Lower leg skin (tissue), 4 donors: Measurements from ENCODE around the gene PALLD. TPM values are rescaled to one million over a fixed set of nuclear protein-coding genes. Genes with fewer than 3 reads are reported as not detected.

Experiments
- DNase-seq, 2 donors: peaks; one replicate each; pipeline ENCODE4 v3.0.0-alpha.2; 2019; ENCODE audit warnings: low spot score in 2 of 2
- H3K4me3 ChIP-seq: fragments of 200-600 bp; sonication (generic); 2 replicates; pipeline ENCODE4 v1.5.1; 2017; ENCODE audit warnings: mild to moderate bottlenecking, low read depth; ENCODE audit not compliant: poor library complexity, severe bottlenecking
- POLR2A ChIP-seq, 2 donors: fragments of 450-650 bp; IDR thresholded peaks; one replicate each; pipeline ENCODE4 v1.6.1; 2016 to 2017; ENCODE audit warnings: antibody characterized with exemption in 2 of 2, mild to moderate bottlenecking in 1 of 2, moderate library complexity in 1 of 2
- WGBS, 2 donors: methylation state at CpG; one replicate each; pipeline ENCODE4 v1.1.5; 2018; 5-methylcytosine and 5-hydroxymethylcytosine counted together
- intact Hi-C: fragments of 100-400 bp; cut with DNase I; formaldehyde crosslinking; loops from one replicate; pipeline ENCODE4 v1.15.0; 2023; ENCODE audit warnings: low total_unique reads
- total RNA-seq, 4 donors: library from RNA; depleted of rRNA; stranded (reverse); fragments of >200 nt; gene quantifications; one replicate each; pipeline ENCODE4 v1.1.0, GENCODE V29; 2016
- TF ChIP-seq, protein P1 (sequence below), 3 donors: fragments of 450-650 bp; IDR thresholded peaks; one replicate each; pipeline ENCODE4 v1.5.1; 2016; ENCODE audit warnings: antibody characterized with exemption in 3 of 3, mild to moderate bottlenecking in 3 of 3, moderate library complexity in 2 of 3

Gene PALLD
- total RNA-seq, 4 donors from 2014 or later: 46.1 to 103 (median 77.6) TPM

DNA sequence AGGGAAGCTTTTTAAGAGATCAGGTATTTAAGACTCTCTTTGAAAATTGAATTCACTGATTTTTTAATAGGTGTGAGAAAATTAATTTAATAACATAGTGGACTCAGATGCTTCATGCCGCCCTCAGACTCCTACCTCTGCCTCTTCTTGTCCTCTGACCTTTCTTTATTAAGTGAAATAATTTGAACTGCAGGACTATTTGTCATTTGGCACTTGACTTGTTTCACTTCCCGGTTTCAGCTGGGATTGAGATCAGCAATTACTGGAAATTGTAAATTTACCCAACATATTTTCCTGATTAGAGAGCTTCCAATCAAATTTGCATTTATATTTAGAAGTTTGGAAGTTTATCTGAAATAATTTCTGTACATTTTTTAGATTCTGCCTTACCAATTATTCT lies 396.4 kb downstream of the PALLD start:
- intact Hi-C loops: loop anchor here (10.0 kb wide), 1 partner anchor 1988 kb away; no protein-coding TSS in a partner anchor
- WGBS, 2 donors: 56 to 64% methylated on average over 2 of the region's 2 CpGs
- no peak for DNase-seq
- TF ChIP-seq, protein P1, sequence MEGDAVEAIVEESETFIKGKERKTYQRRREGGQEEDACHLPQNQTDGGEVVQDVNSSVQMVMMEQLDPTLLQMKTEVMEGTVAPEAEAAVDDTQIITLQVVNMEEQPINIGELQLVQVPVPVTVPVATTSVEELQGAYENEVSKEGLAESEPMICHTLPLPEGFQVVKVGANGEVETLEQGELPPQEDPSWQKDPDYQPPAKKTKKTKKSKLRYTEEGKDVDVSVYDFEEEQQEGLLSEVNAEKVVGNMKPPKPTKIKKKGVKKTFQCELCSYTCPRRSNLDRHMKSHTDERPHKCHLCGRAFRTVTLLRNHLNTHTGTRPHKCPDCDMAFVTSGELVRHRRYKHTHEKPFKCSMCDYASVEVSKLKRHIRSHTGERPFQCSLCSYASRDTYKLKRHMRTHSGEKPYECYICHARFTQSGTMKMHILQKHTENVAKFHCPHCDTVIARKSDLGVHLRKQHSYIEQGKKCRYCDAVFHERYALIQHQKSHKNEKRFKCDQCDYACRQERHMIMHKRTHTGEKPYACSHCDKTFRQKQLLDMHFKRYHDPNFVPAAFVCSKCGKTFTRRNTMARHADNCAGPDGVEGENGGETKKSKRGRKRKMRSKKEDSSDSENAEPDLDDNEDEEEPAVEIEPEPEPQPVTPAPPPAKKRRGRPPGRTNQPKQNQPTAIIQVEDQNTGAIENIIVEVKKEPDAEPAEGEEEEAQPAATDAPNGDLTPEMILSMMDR (IDR thresholded peaks at IDR 0.05): no peak
- TF ChIP-seq POLR2A (IDR thresholded peaks at IDR 0.05): no peak
- no peak overlapping the region for H3K4me3 ChIP-seq

DNA sequence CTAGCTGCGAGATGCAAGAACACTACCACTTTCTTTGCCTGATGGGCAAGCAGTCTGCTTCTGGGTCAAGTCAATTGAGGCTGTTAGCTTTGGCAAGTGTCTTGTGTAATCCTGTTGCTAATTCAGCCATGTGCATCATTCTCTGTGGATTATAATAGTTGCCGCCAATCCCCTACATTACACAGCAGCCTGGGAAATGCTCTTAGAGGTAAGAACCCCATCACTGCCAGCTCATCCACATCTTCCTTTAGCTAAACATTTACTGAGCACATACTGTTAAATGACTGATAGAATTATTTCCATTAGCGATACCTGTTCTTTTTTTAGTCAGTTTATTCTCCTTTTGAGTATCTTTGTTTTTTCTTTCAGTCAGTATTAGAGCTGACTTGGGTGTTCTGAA lies 397.0 kb downstream of the PALLD start:
- DNase-seq: no peak
- no peak overlapping the region for H3K4me3 ChIP-seq
- TF ChIP-seq POLR2A (IDR thresholded peaks at IDR 0.05): no peak
- TF ChIP-seq, protein P1 (IDR thresholded peaks at IDR 0.05): no peak
- WGBS, 2 donors: 78 to 83% methylated on average over 3 of the region's 3 CpGs
- intact Hi-C loops: loop anchor here (10.0 kb wide), 1 partner anchor 1989 kb away; no protein-coding TSS in a partner anchor

DNA sequence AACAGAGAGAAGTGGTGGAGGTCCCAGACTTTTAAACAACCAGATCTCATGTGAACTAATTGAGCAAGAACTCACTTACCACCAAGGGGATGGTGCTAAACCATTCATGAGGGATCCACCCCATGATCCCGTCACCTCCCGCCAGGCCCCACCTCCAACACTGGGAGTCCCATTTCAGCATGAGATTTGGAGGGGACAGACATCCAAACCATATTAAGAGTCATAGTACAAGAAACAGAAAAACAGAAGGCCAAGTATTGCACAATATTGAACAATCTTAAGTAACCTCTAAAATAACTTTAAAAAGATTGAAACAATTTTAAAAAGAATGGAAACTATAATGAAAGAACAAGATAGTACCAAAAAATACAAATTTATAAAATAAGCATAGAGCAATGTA lies 403.2 kb downstream of the PALLD start:
- intact Hi-C loops: no loop called here
- no peak for TF ChIP-seq POLR2A (IDR thresholded peaks at IDR 0.05)
- TF ChIP-seq, protein P1 (IDR thresholded peaks at IDR 0.05): no peak
- H3K4me3 ChIP-seq: no peak overlapping the region
- DNase-seq: peak; percentile 66 to 92
- 60 to 66% methylated on average over 2 of the region's 2 CpGs for WGBS, 2 donors

DNA sequence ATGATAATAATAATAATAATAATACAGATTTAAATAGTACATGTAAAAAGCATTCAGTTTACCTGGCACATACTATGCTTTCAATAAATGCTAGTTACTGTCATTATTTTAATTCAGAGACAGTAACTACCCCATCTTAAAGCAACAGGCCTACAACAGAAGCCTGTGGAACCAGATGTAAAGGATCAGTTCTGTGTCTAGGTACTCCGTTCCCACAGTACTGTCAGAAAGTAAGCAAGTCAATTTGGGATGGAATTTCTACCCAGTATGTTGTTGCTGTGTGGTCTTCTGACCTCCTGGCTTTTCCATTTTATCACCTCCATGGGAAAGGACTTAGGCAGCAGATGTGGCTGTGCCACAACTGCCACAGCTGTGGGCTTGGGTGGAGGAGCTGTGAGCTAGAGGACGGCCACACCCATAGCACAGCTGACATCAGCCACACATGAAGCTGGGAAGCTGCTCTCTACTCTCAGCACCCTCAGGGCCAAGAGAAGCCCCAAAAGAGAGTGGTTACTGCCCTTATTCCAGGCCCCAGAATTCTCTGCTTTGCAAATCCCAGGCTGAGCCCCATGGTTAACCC lies 410.4 kb downstream of the PALLD start:
- no peak overlapping the region for H3K4me3 ChIP-seq
- DNase-seq: no peak
- intact Hi-C loops: no loop called here
- WGBS, 2 donors: 57 to 61% methylated on average over 2 of the region's 2 CpGs
- no peak for TF ChIP-seq POLR2A (IDR thresholded peaks at IDR 0.05)
- TF ChIP-seq, protein P1 (IDR thresholded peaks at IDR 0.05): no peak

DNA sequence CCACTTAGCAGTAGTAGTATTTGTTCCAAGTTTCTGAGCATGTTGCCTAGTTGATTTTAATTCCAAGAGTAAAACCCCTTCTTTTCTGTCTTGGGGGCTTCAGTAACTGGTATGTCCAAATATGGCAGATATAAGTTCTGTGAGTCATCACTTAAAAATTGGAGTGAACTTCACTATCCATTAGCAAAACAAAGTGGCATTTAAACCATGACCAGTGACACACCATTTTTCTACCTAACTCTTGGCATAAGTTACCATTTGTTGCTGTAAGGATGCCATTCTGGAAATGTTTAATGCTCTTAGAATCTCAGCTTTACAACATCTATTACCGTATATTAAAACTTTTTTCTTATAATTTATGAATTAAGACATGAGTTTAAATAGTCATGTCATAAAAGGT lies 411.2 kb downstream of the PALLD start:
- H3K4me3 ChIP-seq: no peak overlapping the region
- intact Hi-C loops: no loop called here
- 61 to 67% methylated on average over 1 of the region's 1 CpG for WGBS, 2 donors
- TF ChIP-seq, protein P1 (IDR thresholded peaks at IDR 0.05): no peak
- TF ChIP-seq POLR2A (IDR thresholded peaks at IDR 0.05): no peak
- DNase-seq: no peak

DNA sequence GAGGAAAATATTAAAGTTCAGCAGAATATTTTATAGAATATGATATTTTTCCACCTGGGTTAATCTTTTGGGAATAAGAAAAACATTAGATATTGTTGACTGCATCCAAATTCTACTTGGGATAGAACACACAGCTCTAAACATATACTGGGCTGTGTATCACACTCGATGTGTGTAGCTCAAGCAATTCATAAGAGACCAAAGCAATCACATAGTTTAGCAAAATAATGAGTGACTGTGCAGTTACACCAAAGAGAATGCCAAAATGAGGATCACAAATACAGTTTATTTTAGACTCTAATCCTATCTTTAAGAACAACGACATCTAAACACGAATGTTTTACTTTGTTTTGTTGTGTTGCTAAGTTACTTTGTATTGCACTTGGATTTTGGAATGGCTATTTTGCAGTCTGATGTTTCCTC lies 412.0 kb downstream of the PALLD start:
- intact Hi-C loops: no loop called here
- TF ChIP-seq POLR2A (IDR thresholded peaks at IDR 0.05): no peak
- TF ChIP-seq, protein P1 (IDR thresholded peaks at IDR 0.05): no peak
- 12 to 16% methylated on average over 3 of the region's 3 CpGs for WGBS, 2 donors
- no peak overlapping the region for H3K4me3 ChIP-seq
- DNase-seq: no peak
